Transverse colon (tissue), 3 donors: ENCODE results near the gene ZCWPW1.

Experiments
- POLR2A ChIP-seq: fragments of 450-650 bp; IDR thresholded peaks from one replicate; pipeline ENCODE4 v1.6.1; 2016; ENCODE audit warnings: antibody characterized with exemption, mild to moderate bottlenecking, moderate library complexity
- POLR2AphosphoS5 ChIP-seq, 3 donors: sonication (generic); formaldehyde crosslinking; IDR thresholded peaks; one replicate each; pipeline ENCODE4 v1.6.1; 2016; ENCODE audit warnings: antibody characterized with exemption in 3 of 3

DNA sequence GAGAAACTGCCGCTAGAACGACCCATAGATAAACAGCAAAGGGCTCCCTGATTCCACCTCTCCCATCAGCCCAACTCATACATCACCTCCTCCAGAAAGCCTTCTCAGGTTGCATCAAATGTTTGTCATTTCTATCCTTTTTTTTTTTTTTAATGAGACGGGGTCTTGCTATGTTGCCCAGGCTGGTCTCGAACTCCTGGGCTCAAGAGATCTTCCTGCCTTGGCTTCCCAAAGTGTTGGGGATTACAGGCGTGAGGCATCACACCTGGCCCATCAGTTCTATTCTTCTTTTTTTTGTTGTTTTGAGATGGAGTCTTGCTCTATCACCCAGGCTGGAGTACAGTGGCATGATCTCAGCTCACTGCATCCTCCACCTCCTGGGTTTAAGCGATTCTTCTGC, 28.5 kb upstream of the ZCWPW1 start:
- TF ChIP-seq POLR2AphosphoS5 (IDR thresholded peaks at IDR 0.05) (no peak), POLR2A (no peak)
